NCI-H2227 (cell line): ENCODE results near the gene DHX57.
"Not testable (repeated sequence)": the region's sequence is repeated elsewhere in the genome, so short reads cannot be mapped to it uniquely, and the experiment has no call there.

Source experiments
- DNase-seq: peaks from one replicate; lab custom pipeline; 2025; ENCODE audit not compliant: unreplicated experiment; lab: John Stamatoyannopoulos, UW

DHX57 gene

GRCh38 chr2:38797953-38798352 is 77.8 kb downstream of the DHX57 start:
- no peak for DNase-seq

- no peak for DNase-seq
Measured at GRCh38 chr2:38797250-38797676, 78.5 kb downstream of the DHX57 start.

- not testable (repeated sequence) for DNase-seq
Measured at GRCh38 chr2:38795016-38795415, 80.7 kb downstream of the DHX57 start.

GRCh38 chr2:38794235-38794946 is 81.3 kb downstream of the DHX57 start:
- peak; percentile 6 for DNase-seq

- no peak for DNase-seq
Measured at GRCh38 chr2:38793511-38793910, 82.2 kb downstream of the DHX57 start.

GRCh38 chr2:38792751-38793150 is 83.0 kb downstream of the DHX57 start:
- DNase-seq: no peak

GRCh38 chr2:38792321-38792720 is 83.4 kb downstream of the DHX57 start:
- DNase-seq: not testable (repeated sequence)

GRCh38 chr2:38791744-38792143 is 84.0 kb downstream of the DHX57 start:
- DNase-seq: no peak

GRCh38 chr2:38789691-38790090 is 86.0 kb downstream of the DHX57 start:
- DNase-seq: no peak

GRCh38 chr2:38788306-38788705 is 87.4 kb downstream of the DHX57 start:
- no peak for DNase-seq

GRCh38 chr2:38783586-38783985 is 92.1 kb downstream of the DHX57 start:
- DNase-seq: no peak

GRCh38 chr2:38778687-38779082 is 97.0 kb downstream of the DHX57 start:
- no peak for DNase-seq

GRCh38 chr2:38776531-38776930 is 99.2 kb downstream of the DHX57 start:
- DNase-seq: no peak

- DNase-seq: no peak
Measured at GRCh38 chr2:38775921-38776225, 99.9 kb downstream of the DHX57 start.

GRCh38 chr2:38775097-38775920 is 100.4 kb downstream of the DHX57 start:
- no peak for DNase-seq

- no peak for DNase-seq
Measured at GRCh38 chr2:38771632-38772031, 104.1 kb downstream of the DHX57 start.

- no peak for DNase-seq
Measured at GRCh38 chr2:38765551-38765950, 110.2 kb downstream of the DHX57 start.

GRCh38 chr2:38765149-38765548 is 110.6 kb downstream of the DHX57 start:
- no peak for DNase-seq

- no peak for DNase-seq
Measured at GRCh38 chr2:38763728-38764127, 112.0 kb downstream of the DHX57 start.

- no peak for DNase-seq
Measured at GRCh38 chr2:38763228-38763627, 112.5 kb downstream of the DHX57 start.

GRCh38 chr2:38755891-38756290 is 119.8 kb downstream of the DHX57 start:
- DNase-seq: not testable (repeated sequence)

- no peak for DNase-seq
Measured at GRCh38 chr2:38754506-38754905, 121.2 kb downstream of the DHX57 start.

- DNase-seq: no peak
Measured at GRCh38 chr2:38754049-38754448, 121.7 kb downstream of the DHX57 start.
